HEK293T (cell line): ENCODE data around the gene KCNK6.

Experiments
- ARNT ChIP-seq: fragments of 450-650 bp; IDR thresholded peaks from 2 replicates; pipeline ENCODE4 v1.6.1; 2017; ENCODE audit warnings: mild to moderate bottlenecking
- BHLHE40 ChIP-seq: fragments of 450-650 bp; IDR thresholded peaks from 2 replicates; pipeline ENCODE4 v1.6.1; 2016; ENCODE audit warnings: mild to moderate bottlenecking, moderate library complexity, borderline replicate concordance
- ELF4 ChIP-seq: fragments of 450-650 bp; IDR thresholded peaks from 2 replicates; pipeline ENCODE4 v1.6.1; 2017; ENCODE audit warnings: antibody characterized with exemption
- FOXK2 ChIP-seq: fragments of 450-650 bp; IDR thresholded peaks from 2 replicates; pipeline ENCODE4 v1.6.1; 2016; ENCODE audit warnings: mild to moderate bottlenecking
- FOXM1 ChIP-seq: fragments of 450-650 bp; IDR thresholded peaks from 2 replicates; pipeline ENCODE4 v1.6.1; 2017; ENCODE audit warnings: mild to moderate bottlenecking, borderline replicate concordance
- HDGF ChIP-seq: fragments of 450-650 bp; IDR thresholded peaks from 2 replicates; pipeline ENCODE4 v1.6.1; 2017; ENCODE audit warnings: antibody characterized with exemption, borderline replicate concordance
- NFRKB ChIP-seq: fragments of 450-650 bp; IDR thresholded peaks from 2 replicates; pipeline ENCODE4 v1.6.1; 2016; ENCODE audit warnings: mild to moderate bottlenecking, moderate library complexity
- PKNOX1 ChIP-seq: fragments of 450-650 bp; IDR thresholded peaks from 2 replicates; pipeline ENCODE4 v1.6.1; 2016
- SP1 ChIP-seq: fragments of 450-650 bp; IDR thresholded peaks from 2 replicates; pipeline ENCODE4 v1.6.1; 2017
- SUZ12 ChIP-seq: fragments of 450-650 bp; IDR thresholded peaks from 2 replicates; pipeline ENCODE4 v1.6.1; 2016; ENCODE audit warnings: mild to moderate bottlenecking
- TARDBP ChIP-seq: fragments of 450-650 bp; IDR thresholded peaks from 2 replicates; pipeline ENCODE4 v1.6.1; 2016

DNA sequence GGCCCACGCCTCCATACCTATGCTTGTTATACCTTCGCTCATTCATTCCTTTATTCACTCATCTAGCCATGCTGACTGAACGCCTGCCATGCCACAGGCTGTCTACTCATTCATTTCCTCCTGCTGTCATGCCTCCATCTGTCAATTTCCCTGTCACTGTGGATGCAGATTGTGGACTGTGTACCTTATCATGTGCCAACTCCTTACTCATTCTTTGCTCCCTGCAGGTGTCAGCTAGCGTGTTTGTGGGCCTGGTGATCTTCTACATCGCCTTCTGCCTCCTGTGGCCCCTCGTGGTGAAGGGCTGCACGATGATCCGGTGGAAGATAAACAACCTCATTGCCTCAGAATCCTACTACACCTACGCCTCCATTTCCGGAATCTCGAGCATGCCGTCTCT is 50.7 kb downstream of the KCNK6 start:
- TF ChIP-seq ELF4 (no peak), SUZ12 (no peak), TARDBP (no peak), ARNT (no peak), BHLHE40 (no peak), PKNOX1 (no peak), SP1 (no peak), FOXK2 (no peak), HDGF (no peak), NFRKB (no peak), FOXM1 (no peak)
